HepG2 (cell line): Measurements from ENCODE around the gene FAM222B. TPM values are rescaled to one million over a fixed set of nuclear protein-coding genes. Genes with fewer than 3 reads are reported as not detected.

Experiments used
- ATAC-seq: fragments of 200-7000 bp; cut with Tn5 transposase; 3 replicates; pipeline ENCODE4 v1.9.1; 2020; ENCODE audit warnings: mild to moderate bottlenecking, moderate library complexity
- BruUV-seq: library from RNA; stranded (reverse); fragments of 400-500 nt; replicated peaks from 2 replicates; lab custom pipeline; 2021; lab: Mats Ljungman, UMichigan
- CTCF ChIA-PET: fragments of 300-600 bp; formaldehyde crosslinking; extraction: SDS; loops from one replicate; lab custom pipeline; 2021; ENCODE audit warnings: low total read pairs, inconsistent platforms, low intra/inter-chr PET ratio; lab: Yijun Ruan, JAX
- POLR2A ChIA-PET: fragments of 350-600 bp; sonication (Branson Sonifier 250); formaldehyde crosslinking; loops from one replicate; lab custom pipeline; 2020; ENCODE audit warnings: antibody characterized with exemption, inconsistent platforms; lab: Yijun Ruan, JAX
- DNase-seq: peaks from one replicate; pipeline ENCODE4 v3.0.0-alpha.2; 2015; ENCODE audit warnings: low spot score
- FAIRE-seq: peaks from 3 replicates; lab custom pipeline; 2011; peaks lifted over from hg19 to GRCh38; lab: Jason Lieb, UNC
- H2AFZ ChIP-seq: one replicate; pipeline ENCODE4 v1.6.1; 2011; ENCODE audit warnings: low read length, inconsistent platforms
- H3K27ac ChIP-seq: fragments of 300-600 bp; 3 replicates; pipeline ENCODE4 v1.8.0; 2011; ENCODE audit warnings: mixed run types, mild to moderate bottlenecking, mixed read lengths, low read length, inconsistent platforms; ENCODE audit not compliant: insufficient read depth; ENCODE audit errors: extremely low read length
- H3K27me3 ChIP-seq, 2 experiments: fragments of 200-600 bp in 1 of 2; 2 replicates in 1 of 2; 3 replicates in 1 of 2; pipeline versions ENCODE4 v1.6.0 to v1.8.0; 2011; ENCODE audit warnings: low read length in 2 of 2, mild to moderate bottlenecking in 2 of 2, moderate library complexity in 2 of 2, inconsistent platforms in 1 of 2; ENCODE audit not compliant: insufficient read depth in 2 of 2, control insufficient read depth in 1 of 2
- H3K36me3 ChIP-seq, 2 experiments: fragments of 200-600 bp in 1 of 2; replicated peaks in 1 of 2; 2 replicates in 1 of 2; 3 replicates in 1 of 2; pipeline versions ENCODE4 v1.5.1 to v1.8.0; 2011; ENCODE audit warnings: low read length in 2 of 2, inconsistent platforms in 1 of 2; ENCODE audit not compliant: insufficient read depth in 2 of 2, control insufficient read depth in 1 of 2
- H3K4me1 ChIP-seq: 2 replicates; pipeline ENCODE4 v1.5.1; 2012; ENCODE audit warnings: low read length, inconsistent platforms; ENCODE audit not compliant: insufficient read depth
- H3K4me2 ChIP-seq: 2 replicates; pipeline ENCODE4 v1.6.0; 2011; ENCODE audit warnings: low read depth, low read length, inconsistent platforms
- H3K4me3 ChIP-seq, 3 experiments: fragments of 200-600 bp in 1 of 3; sonication (generic), shearing (Covaris generic) in 1 of 3; replicated peaks in 1 of 3; 2 replicates each; pipeline ENCODE4 v1.5.1; 2011 to 2016; ENCODE audit warnings: low read length in 3 of 3, inconsistent platforms in 2 of 3, low read depth in 2 of 3, mild to moderate bottlenecking in 2 of 3, control low read depth in 1 of 3, mixed read lengths in 1 of 3; ENCODE audit not compliant: insufficient read depth in 1 of 3
- H3K79me2 ChIP-seq: one replicate; pipeline ENCODE4 v1.6.1; 2011; ENCODE audit warnings: low read length, inconsistent platforms; ENCODE audit not compliant: insufficient read depth
- H3K9ac ChIP-seq: 2 replicates; pipeline ENCODE4 v1.6.0; 2011; ENCODE audit warnings: mild to moderate bottlenecking, low read depth, low read length, inconsistent platforms; ENCODE audit not compliant: insufficient read depth
- H3K9me3 ChIP-seq: 2 replicates; pipeline ENCODE4 v1.5.1; 2012; ENCODE audit warnings: mild to moderate bottlenecking, low read length
- H4K20me1 ChIP-seq: 2 replicates; pipeline ENCODE4 v1.6.0; 2011; ENCODE audit warnings: inconsistent platforms, mild to moderate bottlenecking, low read length, moderate library complexity; ENCODE audit not compliant: insufficient read depth
- CREM ChIP-seq, 2 experiments: sonication (generic) in 1 of 2; formaldehyde crosslinking in 1 of 2; IDR thresholded peaks; 2 replicates each; pipeline versions ENCODE4 v1.4.0 to v1.6.1; 2016 to 2020; ENCODE audit warnings: antibody characterized with exemption in 1 of 2, mild to moderate bottlenecking in 1 of 2, missing genetic modification reagents in 1 of 2
- HNF4A ChIP-seq: sonication (generic); formaldehyde crosslinking; IDR thresholded peaks from 2 replicates; pipeline ENCODE4 v1.4.0; 2020; ENCODE audit warnings: missing genetic modification reagents
- MEIS1 ChIP-seq: sonication (generic); formaldehyde crosslinking; IDR thresholded peaks from 2 replicates; pipeline ENCODE4 v1.9.0; 2021; ENCODE audit warnings: mild to moderate bottlenecking, missing genetic modification reagents, moderate library complexity, borderline replicate concordance
- ZNF205 ChIP-seq: IDR thresholded peaks from 2 replicates; pipeline ENCODE4 v1.6.1; 2018; ENCODE audit warnings: missing biosample characterization, missing genetic modification reagents
- ZNF234 ChIP-seq: sonication (generic); formaldehyde crosslinking; conservative IDR thresholded peaks from 2 replicates; pipeline ENCODE4 v1.5.1; 2020; ENCODE audit warnings: mild to moderate bottlenecking, missing genetic modification reagents
- ZNF530 ChIP-seq: sonication (generic); formaldehyde crosslinking; IDR thresholded peaks from 2 replicates; pipeline ENCODE4 v1.5.0; 2020; ENCODE audit warnings: low read depth, mild to moderate bottlenecking, missing genetic modification reagents
- ZNF556 ChIP-seq: sonication (generic); formaldehyde crosslinking; IDR thresholded peaks from 2 replicates; pipeline ENCODE4 v1.4.0; 2020; ENCODE audit warnings: mild to moderate bottlenecking, missing genetic modification reagents, borderline replicate concordance
- ZNF7 ChIP-seq: IDR thresholded peaks from 2 replicates; pipeline ENCODE4 v1.6.1; 2016; ENCODE audit warnings: missing biosample characterization, missing genetic modification reagents
- ZNF703 ChIP-seq: sonication (generic); formaldehyde crosslinking; IDR thresholded peaks from 2 replicates; pipeline ENCODE4 v1.5.1; 2020; ENCODE audit warnings: missing genetic modification reagents, mild to moderate bottlenecking, moderate library complexity, borderline replicate concordance
- WGBS: methylation state at CpG from one replicate; pipeline ENCODE4 v1.1.6; 2017; ENCODE audit warnings: low lambda C conversion rate; 5-methylcytosine and 5-hydroxymethylcytosine counted together
- in situ Hi-C: cut with HindIII; loops from 2 replicates; pipeline ENCODE4 v1.10.0; 2017; ENCODE audit warnings: low pct_unique_long_range_greater_than_20kb; ENCODE audit not compliant: extremely low pct_ligation_motif_present
- intact Hi-C: fragments of 100-400 bp; cut with micrococcal nuclease; formaldehyde crosslinking; loops from one replicate; pipeline ENCODE4 v1.10.0; 2022; ENCODE audit not compliant: unreplicated experiment
- polyA plus RNA-seq, 8 experiments: library from polyadenylated mRNA; depleted of rRNA in 3 of 8; stranded (reverse) in 7 of 8; unstranded in 1 of 8; fragments of >200 nt; fragmentation: Illumina TruSeq in 4 of 8; extraction: Trizol in 4 of 8; gene quantifications; 2 replicates each; pipeline versions ENCODE4 v1.2.1 to v1.2.3, GENCODE V29; 2011 to 2016; ENCODE audit warnings: low read depth in 4 of 8, missing spikeins in 1 of 8, mixed read lengths in 1 of 8; ENCODE audit not compliant: insufficient read depth in 1 of 8
- total RNA-seq, 5 experiments: library from RNA; depleted of rRNA; stranded (reverse); fragments of >200 nt; fragmentation: Illumina TruSeq; extraction: Trizol; gene quantifications; 2 replicates each; pipeline ENCODE4 v1.2.3, GENCODE V29; 2016; ENCODE audit warnings: low read depth in 1 of 5
- TF ChIP-seq, protein P1 (sequence below): sonication (generic); formaldehyde crosslinking; IDR thresholded peaks from 2 replicates; pipeline ENCODE4 v1.4.0; 2020; ENCODE audit warnings: missing genetic modification reagents
- TF ChIP-seq, protein P2 (sequence below): sonication (generic); formaldehyde crosslinking; conservative IDR thresholded peaks from 2 replicates; pipeline ENCODE4 v1.8.0; 2022; ENCODE audit warnings: missing genetic modification reagents
- TF ChIP-seq, protein P3 (sequence below): IDR thresholded peaks from 2 replicates; pipeline ENCODE4 v1.6.1; 2016; ENCODE audit warnings: low read depth, control low read depth
- TF ChIP-seq, protein P4 (sequence below): sonication (generic); formaldehyde crosslinking; IDR thresholded peaks from 2 replicates; pipeline ENCODE4 v1.4.0; 2020; ENCODE audit warnings: missing genetic modification reagents

Gene FAM222B
- total and polyA plus RNA-seq, 2 of the 13 experiments (the other 11 are each of a cell fraction or from before 2014, with no cell fraction given): 3.5 to 7.3 TPM

DNA sequence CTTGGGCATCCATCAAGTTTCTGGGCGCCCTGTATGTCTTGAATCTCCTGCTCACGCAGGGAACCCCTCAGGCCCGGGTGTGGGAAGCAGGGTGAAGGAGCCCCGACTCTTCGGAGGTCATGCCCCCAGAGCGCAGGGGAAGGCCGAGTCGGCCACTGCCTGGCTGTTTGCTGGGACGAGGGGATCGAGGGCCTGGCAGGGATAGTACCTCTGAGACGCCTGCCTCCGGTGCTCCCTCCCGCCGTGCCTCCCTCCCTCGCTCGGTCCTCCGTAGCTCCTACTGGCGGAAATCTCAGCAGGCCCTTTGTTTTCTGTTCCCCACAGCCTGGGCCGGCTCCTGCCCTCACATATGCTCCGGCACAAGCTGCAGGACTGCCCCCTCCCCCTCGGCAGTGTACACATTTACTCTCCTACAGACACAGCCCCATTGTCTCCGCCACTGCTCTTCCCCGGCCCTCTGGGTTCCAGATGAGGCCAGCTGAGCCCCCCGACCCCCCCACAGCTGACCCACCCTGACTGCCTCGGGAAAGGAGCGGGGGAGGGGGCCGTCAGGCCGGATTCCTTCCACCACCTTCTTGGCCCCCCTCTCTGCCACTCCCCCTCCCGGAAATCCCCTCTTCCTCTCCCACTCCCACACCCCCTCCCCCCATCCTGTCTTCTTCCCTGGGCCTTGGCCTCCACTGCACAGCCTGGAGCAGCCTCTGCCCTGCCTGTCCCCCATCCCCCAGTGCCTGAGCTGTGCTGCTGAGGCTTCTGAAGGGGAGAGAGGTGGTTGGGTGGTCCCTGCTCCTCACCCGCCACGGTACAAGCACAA, 97.4 kb downstream of the FAM222B start:
- peak overlapping the region; percentile 95 for H3K27ac ChIP-seq
- no peaks in the 10 kb centered on the region for H3K9me3 ChIP-seq
- H3K79me2 ChIP-seq: peaks cover 33% of the 10 kb centered on the region
- DNase-seq: peak; percentile 90
- peak overlapping the region; percentile 72 to 93 (median 74) for H3K4me3 ChIP-seq
- CTCF ChIA-PET: interaction anchor here (2.8 kb wide), 1 partner anchor 18 kb away, joined by 14 read pairs; the partner anchor contains the start of gene TLCD1
- peak; percentile 8 for FAIRE-seq
- peaks cover 36 to 43% of the 10 kb centered on the region in 2 experiments for H3K36me3 ChIP-seq
- H2AFZ ChIP-seq: no peak overlapping the region
- in situ Hi-C loops: loop anchor here (25.0 kb wide), 1 partner anchor 367 kb away; no protein-coding TSS in a partner anchor
- intact Hi-C loops: loop anchor here (1.0 kb wide), 1 partner anchor 17 kb away; the partner anchor contains the start of gene NEK8
- H3K4me2 ChIP-seq: peak overlapping the region; percentile 98
- BruUV-seq: no TSS peak
- 4% methylated on average over 8 of the region's 31 CpGs for WGBS
- POLR2A ChIA-PET: interaction anchor here (0.8 to 12.3 kb wide), 18 partner anchors 9 to 207 kb away, joined by 3 to 590 read pairs (median 6); partner anchors contain the start of genes BLTP2, DHRS13, FAM222B and FLOT2
- H3K27me3 ChIP-seq: no peaks in the 10 kb centered on the region; a peak in 1 of 5 replicates
- ATAC-seq: peak; percentile 68
- H3K9ac ChIP-seq: peak overlapping the region; percentile 98
- peaks cover 61% of the 10 kb centered on the region for H3K4me1 ChIP-seq
- H4K20me1 ChIP-seq: peaks cover 45% of the 10 kb centered on the region
- TF ChIP-seq ZNF556 (CRISPR knock-in tag): no peak; the same call in 1 of the 2 replicates
- TF ChIP-seq, protein P1, sequence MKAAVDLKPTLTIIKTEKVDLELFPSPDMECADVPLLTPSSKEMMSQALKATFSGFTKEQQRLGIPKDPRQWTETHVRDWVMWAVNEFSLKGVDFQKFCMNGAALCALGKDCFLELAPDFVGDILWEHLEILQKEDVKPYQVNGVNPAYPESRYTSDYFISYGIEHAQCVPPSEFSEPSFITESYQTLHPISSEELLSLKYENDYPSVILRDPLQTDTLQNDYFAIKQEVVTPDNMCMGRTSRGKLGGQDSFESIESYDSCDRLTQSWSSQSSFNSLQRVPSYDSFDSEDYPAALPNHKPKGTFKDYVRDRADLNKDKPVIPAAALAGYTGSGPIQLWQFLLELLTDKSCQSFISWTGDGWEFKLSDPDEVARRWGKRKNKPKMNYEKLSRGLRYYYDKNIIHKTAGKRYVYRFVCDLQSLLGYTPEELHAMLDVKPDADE: no peak
- TF ChIP-seq ZNF205 (CRISPR knock-in tag): 0 out of 2 replicates have a peak, but pooled peaks have one; percentile 14
- peak; percentile 74; the same call in 1 of the 2 replicates for TF ChIP-seq ZNF234
- TF ChIP-seq, protein P2, sequence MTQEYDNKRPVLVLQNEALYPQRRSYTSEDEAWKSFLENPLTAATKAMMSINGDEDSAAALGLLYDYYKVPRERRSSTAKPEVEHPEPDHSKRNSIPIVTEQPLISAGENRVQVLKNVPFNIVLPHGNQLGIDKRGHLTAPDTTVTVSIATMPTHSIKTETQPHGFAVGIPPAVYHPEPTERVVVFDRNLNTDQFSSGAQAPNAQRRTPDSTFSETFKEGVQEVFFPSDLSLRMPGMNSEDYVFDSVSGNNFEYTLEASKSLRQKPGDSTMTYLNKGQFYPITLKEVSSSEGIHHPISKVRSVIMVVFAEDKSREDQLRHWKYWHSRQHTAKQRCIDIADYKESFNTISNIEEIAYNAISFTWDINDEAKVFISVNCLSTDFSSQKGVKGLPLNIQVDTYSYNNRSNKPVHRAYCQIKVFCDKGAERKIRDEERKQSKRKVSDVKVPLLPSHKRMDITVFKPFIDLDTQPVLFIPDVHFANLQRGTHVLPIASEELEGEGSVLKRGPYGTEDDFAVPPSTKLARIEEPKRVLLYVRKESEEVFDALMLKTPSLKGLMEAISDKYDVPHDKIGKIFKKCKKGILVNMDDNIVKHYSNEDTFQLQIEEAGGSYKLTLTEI (CRISPR knock-in tag): no peak
- TF ChIP-seq ZNF530 (CRISPR knock-in tag): no peak
- peak; percentile 43 for TF ChIP-seq HNF4A
- TF ChIP-seq ZNF703 (CRISPR knock-in tag): no peak
- TF ChIP-seq MEIS1 (CRISPR knock-in tag): peak; percentile 48; the same call in 1 of the 2 replicates
- no peak for TF ChIP-seq CREM (IDR thresholded peaks at IDR 0.05)
- TF ChIP-seq CREM (CRISPR knock-in tag; IDR thresholded peaks at IDR 0.05): no peak
- TF ChIP-seq, protein P3, sequence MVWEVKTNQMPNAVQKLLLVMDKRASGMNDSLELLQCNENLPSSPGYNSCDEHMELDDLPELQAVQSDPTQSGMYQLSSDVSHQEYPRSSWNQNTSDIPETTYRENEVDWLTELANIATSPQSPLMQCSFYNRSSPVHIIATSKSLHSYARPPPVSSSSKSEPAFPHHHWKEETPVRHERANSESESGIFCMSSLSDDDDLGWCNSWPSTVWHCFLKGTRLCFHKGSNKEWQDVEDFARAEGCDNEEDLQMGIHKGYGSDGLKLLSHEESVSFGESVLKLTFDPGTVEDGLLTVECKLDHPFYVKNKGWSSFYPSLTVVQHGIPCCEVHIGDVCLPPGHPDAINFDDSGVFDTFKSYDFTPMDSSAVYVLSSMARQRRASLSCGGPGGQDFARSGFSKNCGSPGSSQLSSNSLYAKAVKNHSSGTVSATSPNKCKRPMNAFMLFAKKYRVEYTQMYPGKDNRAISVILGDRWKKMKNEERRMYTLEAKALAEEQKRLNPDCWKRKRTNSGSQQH (CRISPR knock-in tag): no peak
- TF ChIP-seq ZNF7 (CRISPR knock-in tag): no peak
- TF ChIP-seq, protein P4, sequence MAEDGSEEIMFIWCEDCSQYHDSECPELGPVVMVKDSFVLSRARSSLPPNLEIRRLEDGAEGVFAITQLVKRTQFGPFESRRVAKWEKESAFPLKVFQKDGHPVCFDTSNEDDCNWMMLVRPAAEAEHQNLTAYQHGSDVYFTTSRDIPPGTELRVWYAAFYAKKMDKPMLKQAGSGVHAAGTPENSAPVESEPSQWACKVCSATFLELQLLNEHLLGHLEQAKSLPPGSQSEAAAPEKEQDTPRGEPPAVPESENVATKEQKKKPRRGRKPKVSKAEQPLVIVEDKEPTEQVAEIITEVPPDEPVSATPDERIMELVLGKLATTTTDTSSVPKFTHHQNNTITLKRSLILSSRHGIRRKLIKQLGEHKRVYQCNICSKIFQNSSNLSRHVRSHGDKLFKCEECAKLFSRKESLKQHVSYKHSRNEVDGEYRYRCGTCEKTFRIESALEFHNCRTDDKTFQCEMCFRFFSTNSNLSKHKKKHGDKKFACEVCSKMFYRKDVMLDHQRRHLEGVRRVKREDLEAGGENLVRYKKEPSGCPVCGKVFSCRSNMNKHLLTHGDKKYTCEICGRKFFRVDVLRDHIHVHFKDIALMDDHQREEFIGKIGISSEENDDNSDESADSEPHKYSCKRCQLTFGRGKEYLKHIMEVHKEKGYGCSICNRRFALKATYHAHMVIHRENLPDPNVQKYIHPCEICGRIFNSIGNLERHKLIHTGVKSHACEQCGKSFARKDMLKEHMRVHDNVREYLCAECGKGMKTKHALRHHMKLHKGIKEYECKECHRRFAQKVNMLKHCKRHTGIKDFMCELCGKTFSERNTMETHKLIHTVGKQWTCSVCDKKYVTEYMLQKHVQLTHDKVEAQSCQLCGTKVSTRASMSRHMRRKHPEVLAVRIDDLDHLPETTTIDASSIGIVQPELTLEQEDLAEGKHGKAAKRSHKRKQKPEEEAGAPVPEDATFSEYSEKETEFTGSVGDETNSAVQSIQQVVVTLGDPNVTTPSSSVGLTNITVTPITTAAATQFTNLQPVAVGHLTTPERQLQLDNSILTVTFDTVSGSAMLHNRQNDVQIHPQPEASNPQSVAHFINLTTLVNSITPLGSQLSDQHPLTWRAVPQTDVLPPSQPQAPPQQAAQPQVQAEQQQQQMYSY (CRISPR knock-in tag): no peak
